H9 (cell line): ENCODE results near the gene POLR2L. TPM values are rescaled to one million over a fixed set of nuclear protein-coding genes. Genes with fewer than 3 reads are reported as not detected.

Experiments
- DNase-seq: peaks from one replicate; pipeline ENCODE4 v3.0.0-alpha.2; 2017
- H2AFZ ChIP-seq: one replicate; pipeline ENCODE4 v1.6.1; 2013; ENCODE audit warnings: mild to moderate bottlenecking, low read length, control low read depth, moderate library complexity
- H2AK5ac ChIP-seq: 2 replicates; pipeline ENCODE4 v1.6.1; 2013; ENCODE audit warnings: low read length, control low read depth, mixed read lengths; ENCODE audit not compliant: insufficient read length
- H2BK120ac ChIP-seq: one replicate; pipeline ENCODE4 v1.6.1; 2013; ENCODE audit warnings: low read depth, mild to moderate bottlenecking, low read length, control low read depth, inconsistent platforms; ENCODE audit not compliant: poor library complexity, severe bottlenecking
- H2BK12ac ChIP-seq: 2 replicates; pipeline ENCODE4 v1.6.1; 2013; ENCODE audit warnings: low read length, control low read depth, mixed read lengths, low read depth; ENCODE audit not compliant: insufficient read length
- H2BK15ac ChIP-seq: 2 replicates; pipeline ENCODE4 v1.6.1; 2013; ENCODE audit warnings: low read depth, low read length, control low read depth
- H2BK20ac ChIP-seq: one replicate; pipeline ENCODE4 v1.6.1; 2013; ENCODE audit warnings: low read depth, mild to moderate bottlenecking, low read length, control low read depth, inconsistent platforms; ENCODE audit not compliant: poor library complexity, severe bottlenecking
- H2BK5ac ChIP-seq: 2 replicates; pipeline ENCODE4 v1.6.1; 2013; ENCODE audit warnings: low read length, control low read depth, mixed read lengths; ENCODE audit not compliant: insufficient read length
- H3K14ac ChIP-seq: 2 replicates; pipeline ENCODE4 v1.6.1; 2013; ENCODE audit warnings: low read length, control low read depth; ENCODE audit not compliant: insufficient read depth
- H3K18ac ChIP-seq: 2 replicates; pipeline ENCODE4 v1.6.1; 2013; ENCODE audit warnings: low read depth, mild to moderate bottlenecking, mixed read lengths, low read length, control low read depth; ENCODE audit not compliant: insufficient read length
- H3K23ac ChIP-seq: 2 replicates; pipeline ENCODE4 v1.6.1; 2013; ENCODE audit warnings: low read length, control low read depth, mixed read lengths, low read depth; ENCODE audit not compliant: insufficient read length
- H3K23me2 ChIP-seq: 2 replicates; pipeline ENCODE4 v1.6.1; 2013; ENCODE audit warnings: low read depth, mild to moderate bottlenecking, mixed read lengths, low read length, control low read depth; ENCODE audit not compliant: insufficient read length, poor library complexity, severe bottlenecking
- H3K27ac ChIP-seq: 2 replicates; pipeline ENCODE4 v1.5.1; 2013; ENCODE audit warnings: low read length, control low read depth, mixed read lengths, low read depth; ENCODE audit not compliant: insufficient read length
- H3K27me3 ChIP-seq: 2 replicates; pipeline ENCODE4 v1.6.1; 2013; ENCODE audit warnings: low read length, control low read depth, inconsistent platforms; ENCODE audit not compliant: insufficient read depth
- H3K4ac ChIP-seq: 2 replicates; pipeline ENCODE4 v1.6.1; 2013; ENCODE audit warnings: low read depth, mild to moderate bottlenecking, control low read depth, inconsistent platforms, low read length, moderate library complexity
- H3K4me1 ChIP-seq: 2 replicates; pipeline ENCODE4 v1.6.1; 2013; ENCODE audit warnings: low read length, control low read depth, inconsistent platforms; ENCODE audit not compliant: insufficient read depth
- H3K4me2 ChIP-seq: 2 replicates; pipeline ENCODE4 v1.6.1; 2013; ENCODE audit warnings: low read length, control low read depth, mixed read lengths; ENCODE audit not compliant: insufficient read length, insufficient read depth
- H3K56ac ChIP-seq: 2 replicates; pipeline ENCODE4 v1.6.1; 2013; ENCODE audit warnings: low read depth, mild to moderate bottlenecking, mixed read lengths, low read length, control low read depth; ENCODE audit not compliant: insufficient read length
- H3K79me1 ChIP-seq: 2 replicates; pipeline ENCODE4 v1.6.1; 2013; ENCODE audit warnings: low read depth, mild to moderate bottlenecking, moderate library complexity, low read length, control low read depth, inconsistent platforms; ENCODE audit not compliant: insufficient read depth, poor library complexity, severe bottlenecking
- H3K79me2 ChIP-seq: 2 replicates; pipeline ENCODE4 v1.6.1; 2013; ENCODE audit warnings: low read length, control low read depth, inconsistent platforms; ENCODE audit not compliant: insufficient read depth
- H3K9ac ChIP-seq: 2 replicates; pipeline ENCODE4 v1.6.1; 2013; ENCODE audit warnings: low read length, control low read depth, mixed read lengths; ENCODE audit not compliant: insufficient read length; ENCODE audit errors: extremely low read depth
- H3K9me3 ChIP-seq: one replicate; pipeline ENCODE4 v1.6.1; 2013; ENCODE audit warnings: low read depth, low read length, inconsistent platforms; ENCODE audit not compliant: control insufficient read depth
- H3T11ph ChIP-seq: one replicate; pipeline ENCODE4 v1.6.1; 2013; ENCODE audit warnings: mild to moderate bottlenecking, low read length, control low read depth, inconsistent platforms
- H4K20me1 ChIP-seq: one replicate; pipeline ENCODE4 v1.6.1; 2013; ENCODE audit not compliant: control insufficient read depth, insufficient read length, insufficient read depth
- H4K5ac ChIP-seq: 2 replicates; pipeline ENCODE4 v1.6.1; 2013; ENCODE audit warnings: low read depth, mild to moderate bottlenecking, mixed read lengths, low read length, control low read depth; ENCODE audit not compliant: insufficient read length
- H4K8ac ChIP-seq: replicated peaks from 2 replicates; pipeline ENCODE4 v1.6.1; 2013; ENCODE audit warnings: low read length, control low read depth, mixed read lengths, low read depth; ENCODE audit not compliant: insufficient read length
- H4K91ac ChIP-seq: 2 replicates; pipeline ENCODE4 v1.6.1; 2013; ENCODE audit warnings: low read depth, mild to moderate bottlenecking, moderate library complexity, mixed read lengths, low read length, control low read depth; ENCODE audit not compliant: insufficient read length
- H3K27ac Mint-ChIP-seq, 3 experiments: 2 replicates in 2 of 3; 3 replicates in 1 of 3; pipeline ENCODE4 v1.8.0; 2020 to 2021; ENCODE audit warnings: mixed read lengths in 3 of 3, mild to moderate bottlenecking in 1 of 3, moderate library complexity in 1 of 3
- H3K27me3 Mint-ChIP-seq: 2 replicates; pipeline ENCODE4 v1.8.0; 2021; ENCODE audit warnings: low read depth, mild to moderate bottlenecking, moderate library complexity, mixed read lengths
- H3K36me3 Mint-ChIP-seq, 3 experiments: 2 replicates in 2 of 3; 3 replicates in 1 of 3; pipeline ENCODE4 v1.8.0; 2020 to 2021; ENCODE audit warnings: low read depth in 3 of 3, mixed read lengths in 3 of 3; ENCODE audit not compliant: insufficient read depth in 1 of 3
- H3K4me1 Mint-ChIP-seq, 2 experiments: 2 replicates each; pipeline ENCODE4 v1.8.0; 2020; ENCODE audit warnings: mixed read lengths in 2 of 2
- H3K4me3 Mint-ChIP-seq, 2 experiments: 2 replicates in 1 of 2; 3 replicates in 1 of 2; pipeline ENCODE4 v1.8.0; 2020 to 2021; ENCODE audit warnings: mild to moderate bottlenecking in 2 of 2, mixed read lengths in 2 of 2, moderate library complexity in 1 of 2
- H3K9me3 Mint-ChIP-seq, 2 experiments: 2 replicates in 1 of 2; 3 replicates in 1 of 2; pipeline ENCODE4 v1.8.0; 2020; ENCODE audit warnings: mild to moderate bottlenecking in 2 of 2, mixed read lengths in 2 of 2, moderate library complexity in 1 of 2
- CTCF ChIP-seq: fragments of 200-600 bp; sonication (generic); conservative IDR thresholded peaks from 3 replicates; pipeline ENCODE4 v1.8.0; 2021; ENCODE audit warnings: antibody characterized with exemption, mild to moderate bottlenecking
- WGBS: extraction: QIAGEN DNeasy Blood & Tissue Kit; methylation state at CpG from one replicate; pipeline ENCODE4 v1.1.7; 2013; ENCODE audit warnings: missing lambda C conversion rate, low lambda C conversion rate, mixed read lengths; ENCODE audit not compliant: insufficient read length; ENCODE audit errors: extremely low coverage; 5-methylcytosine and 5-hydroxymethylcytosine counted together
- total RNA-seq: library from RNA; stranded (reverse); gene quantifications from 2 replicates; pipeline ENCODE4 v1.2.1, GENCODE V29; 2021

POLR2L gene
- total RNA-seq, 1 experiment from 2014 or later: 135 TPM

- H3K27me3 ChIP-seq: no peaks in the 10 kb centered on the region
- H3K9me3 ChIP-seq: no peaks in the 10 kb centered on the region
- H4K91ac ChIP-seq: no peak overlapping the region
- Mint-ChIP-seq H3K27ac (0 out of 7 replicates have a peak overlapping the region, but pooled peaks of 1 of the 3 experiments have one; percentile 68), H3K36me3 (peaks cover 10 to 38% (median 33%) of the 10 kb centered on the region in 3 experiments), H3K4me3 (no peak overlapping the region), H3K27me3 (peaks cover 3% of the 10 kb centered on the region; the same call in 1 of the 2 replicates), H3K4me1 (peaks cover 4 to 7% of the 10 kb centered on the region in 2 experiments), H3K9me3 (no peaks in the 10 kb centered on the region)
- no CpG with 5 or more reads among the region's 8 CpGs for WGBS
- H3K4me1 ChIP-seq: no peaks in the 10 kb centered on the region
- H3K4me2 ChIP-seq: no peak overlapping the region
- H2BK12ac ChIP-seq: no peak overlapping the region
- H2BK20ac ChIP-seq: no peak overlapping the region
- no peak overlapping the region for H2AK5ac ChIP-seq
- TF ChIP-seq CTCF: 0 out of 3 replicates have a peak, but pooled peaks have one; percentile 6
- H3T11ph ChIP-seq: no peak overlapping the region
- H4K20me1 ChIP-seq: no peaks in the 10 kb centered on the region
- H3K14ac ChIP-seq: no peak overlapping the region
- no peak overlapping the region for H2BK5ac ChIP-seq
- no peak overlapping the region for H4K8ac ChIP-seq
- H3K9ac ChIP-seq: no peak overlapping the region
- no peak overlapping the region for H2AFZ ChIP-seq
- H3K79me1 ChIP-seq: no peaks in the 10 kb centered on the region
- no peak overlapping the region for H2BK120ac ChIP-seq
- no peak overlapping the region for H3K27ac ChIP-seq
- H3K23me2 ChIP-seq: no peaks in the 10 kb centered on the region
- no peak overlapping the region for H4K5ac ChIP-seq
- H3K79me2 ChIP-seq: no peaks in the 10 kb centered on the region
- H3K18ac ChIP-seq: no peak overlapping the region
- H3K56ac ChIP-seq: no peak overlapping the region
- no peak overlapping the region for H3K4ac ChIP-seq
- DNase-seq: no peak
- H3K23ac ChIP-seq: no peak overlapping the region
- no peak overlapping the region for H2BK15ac ChIP-seq
Measured at GRCh38 chr11:870418-870817, 28.1 kb upstream of the POLR2L start.
